Stimulated activated CD4-positive, alpha-beta T cell treated with anti-CD3 and anti-CD28 coated beads, Interleukin-4, amount 100 ng/mL, for 4 hours (primary cell): ENCODE data around the gene KLHL20.
A peak's percentile ranks its signal among the peaks of the same experiment; 100 is the strongest.
"Not testable (repeated sequence)": the region's sequence is repeated elsewhere in the genome, so short reads cannot be mapped to it uniquely, and the experiment has no call there.

Source experiments
- DNase-seq, 2 experiments: peaks; one replicate each; pipeline ENCODE4 v3.0.0-alpha.2; 2020

Gene KLHL20, protein sequence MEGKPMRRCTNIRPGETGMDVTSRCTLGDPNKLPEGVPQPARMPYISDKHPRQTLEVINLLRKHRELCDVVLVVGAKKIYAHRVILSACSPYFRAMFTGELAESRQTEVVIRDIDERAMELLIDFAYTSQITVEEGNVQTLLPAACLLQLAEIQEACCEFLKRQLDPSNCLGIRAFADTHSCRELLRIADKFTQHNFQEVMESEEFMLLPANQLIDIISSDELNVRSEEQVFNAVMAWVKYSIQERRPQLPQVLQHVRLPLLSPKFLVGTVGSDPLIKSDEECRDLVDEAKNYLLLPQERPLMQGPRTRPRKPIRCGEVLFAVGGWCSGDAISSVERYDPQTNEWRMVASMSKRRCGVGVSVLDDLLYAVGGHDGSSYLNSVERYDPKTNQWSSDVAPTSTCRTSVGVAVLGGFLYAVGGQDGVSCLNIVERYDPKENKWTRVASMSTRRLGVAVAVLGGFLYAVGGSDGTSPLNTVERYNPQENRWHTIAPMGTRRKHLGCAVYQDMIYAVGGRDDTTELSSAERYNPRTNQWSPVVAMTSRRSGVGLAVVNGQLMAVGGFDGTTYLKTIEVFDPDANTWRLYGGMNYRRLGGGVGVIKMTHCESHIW

GRCh38 chr1:173714759-173715537 lies at the start of gene KLHL20:
Gene KLHL20, plus strand, starts transcription at chr1:173714981. Its CDS starts 1,063 bp downstream, at chr1:173716044.
- DNase-seq = peak; percentile 66 to 82

DNA sequence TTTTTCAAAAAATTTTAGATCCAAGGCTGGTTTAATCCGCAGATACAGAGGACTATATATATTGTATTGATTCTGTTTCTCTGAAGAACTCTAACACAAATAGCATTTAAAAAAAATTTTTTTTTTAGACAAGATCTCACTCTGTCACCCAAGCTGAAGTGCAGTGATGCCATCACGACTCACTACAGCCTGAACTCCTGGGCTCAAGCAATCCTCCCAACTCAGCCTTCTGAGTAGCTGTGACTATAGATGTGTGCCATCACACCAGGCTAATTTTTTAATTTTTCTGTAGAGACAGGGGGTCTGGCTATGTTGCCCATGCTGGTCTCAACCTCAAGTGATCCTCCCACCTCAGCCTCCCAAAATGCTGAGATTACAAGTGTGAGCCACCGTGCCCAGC lies 48.1 kb upstream of the KLHL20 start:
- no peak for DNase-seq

GRCh38 chr1:173669491-173669941 lies 45.3 kb upstream of the KLHL20 start, which contains the start of gene ANKRD45:
Gene ANKRD45, minus strand, starts transcription at chr1:173669851. Its CDS starts 10,433 bp downstream, at chr1:173659418.
- DNase-seq = no peak

DNA sequence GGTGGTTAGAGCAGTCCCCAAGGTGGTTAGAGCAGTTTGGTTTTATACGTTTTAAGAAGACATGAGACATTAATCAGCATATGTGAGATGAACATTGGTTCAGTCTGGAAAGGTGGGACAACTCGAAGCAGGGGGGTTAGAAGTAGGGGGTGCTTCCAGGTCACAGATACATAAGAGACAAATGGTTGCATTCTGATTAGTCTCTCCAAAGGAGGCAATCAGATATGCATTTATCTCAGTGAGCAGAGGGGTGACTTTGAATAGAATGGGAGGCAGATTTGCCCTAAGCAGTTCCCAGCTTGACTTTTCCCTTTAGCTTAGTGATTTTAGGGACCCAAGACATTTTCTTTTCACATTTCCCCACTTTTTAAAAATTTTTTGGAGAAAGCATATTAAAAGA lies 40.3 kb upstream of the KLHL20 start:
- not testable (repeated sequence) for DNase-seq

DNA sequence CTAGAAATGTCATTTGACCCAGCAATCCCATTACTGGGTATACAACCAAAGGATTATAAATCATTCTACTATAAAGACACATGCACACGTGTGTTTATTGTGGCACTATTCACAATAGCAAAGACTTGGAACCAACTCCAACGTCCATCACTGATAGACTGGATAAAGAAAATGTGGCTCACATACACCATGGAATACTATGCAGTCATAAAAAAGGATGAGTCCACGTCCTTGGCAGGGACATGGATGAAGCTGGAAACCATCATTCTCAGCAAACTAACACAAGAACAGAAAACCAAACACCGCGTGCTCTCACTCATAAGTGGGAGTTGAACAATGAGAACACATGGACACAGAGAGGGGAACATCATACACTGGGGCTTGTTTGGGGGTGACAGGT lies 34.6 kb upstream of the KLHL20 start:
- not testable (repeated sequence) for DNase-seq

DNA sequence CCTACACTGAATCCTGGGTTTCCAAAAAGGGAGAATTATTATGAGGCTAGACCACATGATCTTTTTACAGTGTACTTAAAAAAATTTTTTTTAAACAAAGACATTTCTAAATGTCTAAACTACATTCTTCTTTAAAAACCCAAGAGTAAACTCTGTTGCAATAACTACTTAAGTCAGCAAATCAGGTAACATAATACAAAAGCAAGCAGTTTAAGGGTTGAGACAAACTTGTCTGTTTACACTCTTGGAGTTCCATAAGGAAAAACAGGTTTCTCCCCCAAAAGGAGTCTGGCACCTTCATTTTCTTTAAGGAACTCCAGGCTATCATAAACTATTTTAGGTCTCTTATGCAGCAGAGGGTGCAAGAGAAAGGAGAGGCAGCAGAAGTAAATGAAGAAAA lies 32.6 kb upstream of the KLHL20 start:
- no peak for DNase-seq

DNA sequence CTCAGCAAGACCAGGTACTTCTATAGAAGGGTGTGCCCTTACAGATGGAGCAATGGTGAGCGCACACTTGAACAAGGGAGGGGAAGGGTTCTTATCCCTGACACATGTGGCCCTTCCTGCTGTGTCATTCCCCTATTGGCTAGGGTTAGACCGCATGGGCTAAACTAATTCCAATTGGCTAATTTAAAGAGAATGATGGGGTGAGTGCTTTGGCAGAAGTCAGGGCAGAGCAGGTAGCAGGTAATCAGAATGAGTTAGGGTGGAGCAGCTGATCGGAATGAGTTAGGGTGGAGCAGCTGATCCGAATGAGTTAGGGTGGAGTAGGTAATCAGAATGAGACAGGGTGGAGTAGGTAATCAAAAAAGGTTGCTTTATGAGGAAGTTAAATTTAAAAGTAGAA lies 30.9 kb upstream of the KLHL20 start:
- DNase-seq = not testable (repeated sequence)

GRCh38 chr1:173685121-173685520 lies 29.7 kb upstream of the KLHL20 start:
- DNase-seq = not testable (repeated sequence)

- no peak for DNase-seq
These were observed 26.5 kb upstream of the KLHL20 start for GRCh38 chr1:173688300-173688699.

- DNase-seq = no peak
These were observed 21.5 kb upstream of the KLHL20 start for GRCh38 chr1:173693238-173693637.

- not testable (repeated sequence) for DNase-seq
These were observed 13.5 kb upstream of the KLHL20 start for GRCh38 chr1:173701299-173701698.

DNA sequence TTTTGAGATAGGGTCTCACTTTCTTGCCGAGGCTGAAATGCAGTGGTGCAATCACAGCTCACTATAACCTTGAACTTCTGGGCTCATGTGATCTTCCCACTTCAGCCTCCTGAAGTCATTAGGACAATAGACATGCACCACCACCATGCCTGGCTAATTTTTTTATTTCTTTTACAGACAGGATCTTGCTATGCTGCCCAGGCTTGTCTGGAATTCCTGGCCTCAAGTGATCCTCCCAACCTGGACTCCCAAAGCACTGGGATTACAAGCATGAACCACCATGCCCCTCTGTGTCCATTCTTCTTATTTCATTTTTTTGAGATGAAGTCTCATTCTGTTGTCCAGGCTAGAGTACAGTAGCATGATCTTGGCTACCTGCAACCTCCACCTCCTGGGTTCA lies 12.0 kb upstream of the KLHL20 start:
- DNase-seq = no peak

GRCh38 chr1:173705117-173705516 lies 9.7 kb upstream of the KLHL20 start:
- DNase-seq = no peak

- DNase-seq = no peak
These were observed 6.0 kb upstream of the KLHL20 start for GRCh38 chr1:173708787-173709186.

- no peak for DNase-seq
These were observed 381 bp upstream of the KLHL20 start for GRCh38 chr1:173714441-173714758.

DNA sequence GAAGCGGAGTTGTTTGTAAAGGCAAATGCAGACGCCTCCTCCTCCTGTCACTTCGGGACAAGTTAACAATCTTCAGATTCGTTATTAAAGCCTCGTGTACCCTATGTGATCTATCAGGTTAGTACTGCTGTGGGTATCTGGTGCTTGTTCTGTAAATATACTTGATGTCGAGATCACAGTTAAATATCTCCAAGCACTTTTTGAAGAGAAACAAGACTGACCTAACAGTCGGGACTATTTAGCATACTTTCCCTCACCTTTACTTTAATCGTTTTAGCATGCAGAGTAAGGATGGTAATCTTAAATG lies 710 bp downstream of the KLHL20 start:
- no peak for DNase-seq

DNA sequence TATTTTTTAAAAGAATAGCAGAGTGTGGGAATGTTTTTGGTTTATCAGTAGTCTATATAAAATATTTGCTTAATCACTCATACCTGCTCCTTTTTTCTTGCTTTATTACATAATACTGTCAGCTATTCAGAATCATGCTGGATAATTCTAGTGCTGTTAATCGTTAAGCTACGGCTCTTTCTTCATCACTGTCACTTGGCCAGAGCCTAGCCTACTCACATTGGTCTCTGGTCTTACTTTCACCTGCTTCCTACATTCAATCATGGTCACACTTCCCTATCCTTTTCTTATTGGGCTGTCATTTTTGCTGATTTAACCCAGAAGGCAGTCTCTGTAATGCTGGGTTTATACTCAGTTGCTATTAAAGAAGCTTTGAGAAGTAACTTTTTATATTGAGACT lies 2.5 kb downstream of the KLHL20 start:
- no peak for DNase-seq

DNA sequence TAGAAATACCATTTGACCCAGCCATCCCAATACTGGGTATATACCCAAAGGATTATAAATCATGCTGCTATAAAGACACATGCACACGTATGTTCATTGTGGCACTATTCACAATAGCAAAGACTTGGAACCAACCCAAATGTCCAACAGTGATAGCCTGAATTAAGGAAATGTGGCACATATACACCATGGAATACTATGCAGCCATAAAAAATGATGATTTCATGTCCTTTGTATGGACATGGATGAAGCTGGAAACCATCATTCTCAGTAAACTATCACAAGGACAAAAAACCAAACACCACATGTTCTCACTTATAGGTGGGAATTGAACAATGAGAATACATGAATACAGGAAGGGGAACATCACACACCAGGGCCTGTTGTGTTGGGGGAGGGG lies 16.6 kb downstream of the KLHL20 start:
- not testable (repeated sequence) for DNase-seq

GRCh38 chr1:173733912-173734311 lies 19.1 kb downstream of the KLHL20 start:
- DNase-seq = no peak

DNA sequence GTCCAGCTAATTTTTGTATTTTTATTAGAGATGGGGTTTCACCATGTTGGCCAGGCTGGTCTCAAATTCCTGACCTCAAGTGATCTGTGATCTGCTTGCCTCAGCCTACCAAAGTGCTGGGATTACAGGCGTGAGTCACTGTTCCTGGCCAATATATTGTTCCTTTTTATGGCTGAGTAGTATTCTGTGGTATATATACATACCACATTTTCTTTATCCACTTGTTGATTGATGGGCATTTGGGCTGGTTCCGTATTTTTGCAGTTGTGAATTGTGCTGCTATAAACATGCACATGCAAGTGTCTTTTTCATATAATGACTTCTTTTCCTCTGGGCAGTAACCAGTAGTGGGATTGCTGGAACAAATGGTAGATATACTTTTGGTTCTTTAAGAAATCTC lies 21.3 kb downstream of the KLHL20 start:
- DNase-seq = not testable (repeated sequence)

GRCh38 chr1:173742203-173742886 lies 27.6 kb downstream of the KLHL20 start:
- no peak for DNase-seq

- no peak for DNase-seq
These were observed 29.9 kb downstream of the KLHL20 start for GRCh38 chr1:173744651-173745050.

- no peak for DNase-seq
These were observed 34.4 kb downstream of the KLHL20 start for GRCh38 chr1:173749137-173749536.
